Stimulated activated CD8-positive, alpha-beta memory T cell treated with anti-CD3 and anti-CD28 coated beads, Interleukin-12 subunit alpha, Interleukin-12 subunit beta, amount 100 ng/mL, for 4 hours (primary cell): Measurements from ENCODE around the gene CHAMP1.
"Not testable (repeated sequence)": the region's sequence is repeated elsewhere in the genome, so short reads cannot be mapped to it uniquely, and the experiment has no call there.

Experiments
- DNase-seq: peaks from one replicate; pipeline ENCODE4 v3.0.0-alpha.2; 2020; ENCODE audit warnings: low read depth

The CHAMP1 gene

DNA sequence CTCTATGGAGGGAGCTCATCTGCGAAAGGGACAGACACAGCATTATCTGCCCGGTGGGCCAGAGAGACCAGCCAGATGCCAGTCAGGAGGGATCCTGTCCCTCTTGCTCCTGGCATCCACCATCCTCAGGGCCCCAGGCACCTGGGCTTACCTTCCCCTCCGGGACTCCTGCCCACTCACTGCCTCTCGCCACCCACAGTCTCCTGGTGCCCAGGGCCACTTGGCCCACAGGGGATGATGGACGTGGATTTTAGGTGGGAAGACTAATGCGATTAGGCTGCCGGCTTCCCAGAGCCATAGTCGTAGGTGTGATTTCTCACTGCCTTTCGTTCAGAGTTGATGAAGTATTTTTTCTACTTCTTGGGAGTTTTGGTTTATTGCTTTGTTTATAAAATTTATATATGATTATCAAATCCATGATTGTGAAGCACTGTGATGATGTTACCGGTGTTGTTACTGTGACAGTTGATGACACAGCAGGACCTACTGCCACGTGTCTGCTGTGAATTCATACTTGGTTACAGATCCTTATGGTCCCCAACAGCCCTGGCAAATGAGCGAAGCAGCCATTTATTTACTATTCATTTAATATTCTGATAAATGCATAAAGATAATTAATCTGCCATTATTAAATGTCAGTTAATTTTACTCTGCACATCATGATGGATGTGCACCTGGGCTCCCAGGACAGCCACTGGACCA is 14.5 kb upstream of the CHAMP1 start:
- no peak for DNase-seq

- DNase-seq: no peak
Measured at GRCh38 chr13:114303700-114304327, 10.5 kb upstream of the CHAMP1 start.

- no peak for DNase-seq
Measured at GRCh38 chr13:114304346-114305034, 9.8 kb upstream of the CHAMP1 start.

DNA sequence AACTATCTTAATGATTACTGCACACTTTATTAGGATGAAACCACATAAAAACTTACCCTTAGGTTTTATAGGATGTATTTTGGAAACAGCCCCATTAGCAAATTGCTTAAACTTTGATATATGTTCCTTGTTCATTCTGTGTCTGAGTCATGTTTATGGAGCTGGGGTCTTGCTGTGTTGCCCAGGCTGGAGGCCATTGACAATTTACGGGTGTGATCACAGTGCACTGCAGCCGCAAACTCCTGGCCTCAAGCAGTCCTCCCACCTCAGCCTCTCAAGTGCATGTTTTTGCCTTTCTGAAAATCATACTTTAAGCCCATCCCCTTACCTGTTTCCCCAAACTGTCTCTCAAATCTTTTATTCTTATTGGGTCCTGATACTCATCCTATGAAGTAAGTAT is 5.2 kb upstream of the CHAMP1 start:
- DNase-seq: no peak

DNA sequence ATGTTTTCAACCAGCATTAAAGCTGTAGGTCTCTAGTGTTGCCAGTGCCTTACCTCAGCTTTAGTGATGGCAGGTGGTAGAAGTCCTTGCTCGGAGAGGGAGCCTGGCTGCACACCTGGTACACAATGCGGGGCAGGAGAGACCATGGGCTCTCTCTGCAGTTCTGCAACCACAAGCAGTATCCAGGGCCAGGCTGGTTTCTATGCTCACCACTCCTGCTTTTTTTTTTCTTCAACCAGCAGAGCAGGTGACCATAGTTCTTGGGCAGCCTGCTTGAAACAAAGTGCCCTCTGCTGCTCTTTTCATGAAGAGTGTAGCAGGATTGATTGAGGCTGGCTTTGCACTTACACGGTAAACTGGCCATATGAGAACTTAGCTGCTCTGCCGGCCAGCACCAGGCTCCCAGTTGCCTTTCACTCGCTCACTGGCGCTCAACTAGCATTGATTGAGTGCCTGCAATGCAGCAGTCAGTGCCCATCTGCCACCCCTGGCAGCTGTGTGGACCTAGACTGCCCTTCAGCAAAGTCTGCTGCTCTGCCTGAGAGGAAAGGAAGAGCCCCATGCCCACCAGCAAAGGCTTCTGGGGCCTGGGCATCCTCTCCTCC is 4.4 kb upstream of the CHAMP1 start:
- no peak for DNase-seq

- DNase-seq: no peak
Measured at GRCh38 chr13:114310956-114311355, 3.3 kb upstream of the CHAMP1 start.

GRCh38 chr13:114311387-114311786 is 2.9 kb upstream of the CHAMP1 start:
- no peak for DNase-seq

DNA sequence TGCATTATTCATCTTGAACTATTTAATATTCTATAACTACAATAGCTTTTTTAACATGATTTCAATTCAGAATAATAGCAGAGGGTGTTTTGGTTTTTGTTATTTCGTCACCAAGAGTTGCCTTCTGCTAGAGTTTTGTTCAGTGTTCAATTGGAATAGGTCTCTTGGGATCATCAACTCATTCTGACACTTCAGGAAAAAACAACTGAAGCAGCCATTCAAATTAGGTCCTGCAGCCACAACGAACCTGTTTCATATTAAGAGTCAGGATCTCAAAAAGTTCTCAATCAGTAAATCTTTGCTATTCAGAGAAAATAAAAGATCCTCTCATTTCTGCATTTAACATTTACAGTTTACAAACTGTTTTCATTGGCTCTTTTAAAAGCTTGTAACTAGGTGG is 2.4 kb upstream of the CHAMP1 start:
- DNase-seq: no peak

GRCh38 chr13:114313061-114313860 is 1.0 kb upstream of the CHAMP1 start:
- no peak for DNase-seq

- DNase-seq: no peak
Measured at GRCh38 chr13:114315074-114315785, 927 bp downstream of the CHAMP1 start.

DNA sequence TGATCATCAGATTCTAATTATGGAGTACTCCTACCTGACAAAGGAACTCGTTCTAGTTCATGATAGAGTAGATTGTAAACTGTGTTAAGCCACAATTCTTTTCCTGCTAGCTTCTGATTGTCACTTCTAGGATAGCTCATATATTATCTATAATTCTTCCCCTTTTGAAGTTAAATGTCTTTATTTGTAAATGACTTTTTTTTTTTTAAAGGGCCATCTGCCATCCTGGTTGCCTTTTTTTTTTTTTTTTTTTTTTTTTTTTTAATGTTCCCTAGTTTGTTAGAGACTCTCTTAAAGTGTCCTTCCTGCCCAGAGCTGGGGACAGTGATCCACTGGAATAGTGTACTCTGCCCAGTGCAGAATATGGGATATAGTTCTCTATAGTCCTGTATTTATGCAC is 4.3 kb downstream of the CHAMP1 start:
- no peak for DNase-seq

DNA sequence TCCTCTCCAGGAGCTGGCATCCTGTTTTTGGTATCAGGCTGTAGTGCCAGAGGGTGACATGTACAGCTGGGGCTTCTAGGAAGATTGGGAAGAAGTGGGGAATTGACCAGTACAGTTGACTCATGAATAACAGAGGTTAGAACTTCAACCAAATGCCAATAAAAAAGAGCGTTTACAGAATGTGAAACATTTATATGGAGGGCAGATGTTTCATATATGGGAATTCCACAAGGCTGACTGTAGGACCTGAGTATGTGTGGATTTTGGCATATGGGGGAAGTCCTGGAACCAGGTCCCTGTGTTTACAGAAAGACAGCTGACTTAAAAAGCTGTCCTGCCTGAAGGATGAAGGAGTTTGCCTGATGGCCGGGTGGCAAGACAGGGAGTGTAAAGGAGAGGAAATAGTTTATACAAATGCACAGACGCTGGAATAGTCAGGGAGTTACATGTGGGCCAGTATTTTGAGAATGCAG is 5.2 kb downstream of the CHAMP1 start:
- DNase-seq: no peak

- DNase-seq: no peak
Measured at GRCh38 chr13:114320065-114320464, 5.8 kb downstream of the CHAMP1 start.

GRCh38 chr13:114321256-114321655 is 7.0 kb downstream of the CHAMP1 start:
- DNase-seq: no peak

GRCh38 chr13:114323349-114323748 is 9.0 kb downstream of the CHAMP1 start:
- DNase-seq: no peak

DNA sequence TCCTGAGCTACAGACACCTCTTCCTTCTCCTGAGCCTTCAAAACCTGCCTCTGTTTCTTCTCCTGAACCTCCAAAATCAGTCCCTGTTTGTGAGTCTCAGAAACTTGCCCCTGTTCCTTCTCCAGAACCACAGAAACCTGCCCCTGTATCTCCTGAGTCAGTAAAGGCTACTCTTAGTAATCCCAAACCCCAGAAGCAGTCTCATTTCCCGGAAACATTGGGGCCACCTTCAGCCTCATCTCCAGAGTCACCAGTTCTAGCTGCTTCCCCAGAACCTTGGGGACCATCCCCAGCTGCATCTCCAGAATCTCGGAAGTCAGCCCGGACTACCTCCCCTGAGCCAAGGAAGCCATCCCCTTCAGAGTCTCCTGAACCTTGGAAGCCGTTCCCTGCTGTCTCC is 10.0 kb downstream of the CHAMP1 start:
- no peak for DNase-seq

- no peak for DNase-seq
Measured at GRCh38 chr13:114325729-114326128, 11.4 kb downstream of the CHAMP1 start.

DNA sequence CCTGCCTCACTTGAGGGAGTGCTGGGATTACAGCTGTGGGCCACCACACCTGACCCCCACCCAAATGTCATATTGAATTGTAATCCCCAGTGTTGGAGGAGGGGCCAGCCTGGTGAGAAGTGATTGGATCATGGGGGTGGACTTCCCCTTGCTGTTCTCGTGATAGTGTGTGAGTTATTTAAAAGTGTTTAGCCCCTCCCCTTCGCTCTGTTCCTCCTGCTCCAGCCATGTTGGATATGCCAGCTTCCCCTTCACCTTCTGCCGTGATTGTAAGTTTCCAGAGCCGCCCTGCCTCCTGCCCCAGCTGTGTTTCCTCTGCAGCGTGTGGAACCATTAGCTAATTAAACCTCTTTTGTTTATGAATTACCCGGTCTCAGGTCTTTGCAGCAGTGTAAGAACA is 13.7 kb downstream of the CHAMP1 start:
- no peak for DNase-seq

GRCh38 chr13:114328595-114328994 is 14.3 kb downstream of the CHAMP1 start:
- no peak for DNase-seq

GRCh38 chr13:114330086-114330485 is 15.8 kb downstream of the CHAMP1 start:
- DNase-seq: no peak

DNA sequence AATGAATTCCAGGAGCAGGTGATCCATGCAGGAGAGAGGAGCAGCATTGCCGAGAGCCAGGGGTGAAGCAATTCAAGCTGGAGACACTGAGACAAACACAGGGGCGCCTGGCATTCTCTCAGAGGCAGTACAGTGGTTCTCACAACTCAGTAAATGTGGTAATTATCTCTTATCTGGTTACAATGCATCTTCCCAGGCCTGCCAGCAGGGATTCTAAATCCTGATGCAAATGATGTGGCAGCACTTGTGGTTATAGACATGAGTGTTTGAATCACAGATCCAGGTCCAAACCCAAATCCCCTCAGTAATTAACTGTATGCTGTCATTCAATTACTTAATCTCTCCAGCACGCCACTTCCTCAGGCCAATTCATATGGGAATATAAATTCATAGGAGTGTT is 19.6 kb downstream of the CHAMP1 start:
- not testable (repeated sequence) for DNase-seq
